K562 (cell line): ENCODE data around the gene GTPBP1. TPM values are rescaled to one million over a fixed set of nuclear protein-coding genes. Genes with fewer than 3 reads are reported as not detected.

ENCODE experiments used
- ATF7 ChIP-seq: fragments of 450-650 bp; IDR thresholded peaks from 2 replicates; pipeline ENCODE4 v1.7.1; 2014; ENCODE audit warnings: mild to moderate bottlenecking, moderate library complexity
- HDAC3 ChIP-seq: fragments of 450-650 bp; IDR thresholded peaks from 2 replicates; pipeline ENCODE4 v1.6.1; 2018; ENCODE audit warnings: borderline replicate concordance, mild to moderate bottlenecking, moderate library complexity; ENCODE audit not compliant: partially characterized antibody
- HMGXB4 ChIP-seq: sonication (generic); formaldehyde crosslinking; IDR thresholded peaks from 2 replicates; pipeline ENCODE4 v1.8.1; 2023; ENCODE audit warnings: mild to moderate bottlenecking, missing genetic modification reagents
- L3MBTL2 ChIP-seq: fragments of 450-650 bp; IDR thresholded peaks from 2 replicates; pipeline ENCODE4 v1.6.1; 2016; ENCODE audit warnings: mild to moderate bottlenecking, moderate library complexity
- RBM15 ChIP-seq: fragments of 200-400 bp; formaldehyde crosslinking; IDR thresholded peaks from 2 replicates; pipeline ENCODE4 v1.6.1; 2018; ENCODE audit warnings: mild to moderate bottlenecking, low read length, moderate library complexity; ENCODE audit not compliant: insufficient read depth
- RNF219 ChIP-seq: fragments of 250-450 bp; sonication (Bioruptor Pico); IDR thresholded peaks from 2 replicates; pipeline ENCODE4 v1.5.0; 2022; ENCODE audit warnings: mild to moderate bottlenecking
- TRIM25 ChIP-seq: fragments of 450-650 bp; IDR thresholded peaks from 2 replicates; pipeline ENCODE4 v1.7.0; 2016; ENCODE audit warnings: borderline replicate concordance
- ZFPM2 ChIP-seq: fragments of 250-450 bp; sonication (Bioruptor Pico); IDR thresholded peaks from 2 replicates; pipeline ENCODE4 v1.5.1; 2022; ENCODE audit warnings: mild to moderate bottlenecking
- ZNF318 ChIP-seq, 2 experiments: fragments of 450-650 bp; IDR thresholded peaks; 2 replicates each; pipeline ENCODE4 v1.6.1; 2016; ENCODE audit warnings: mild to moderate bottlenecking in 2 of 2, borderline replicate concordance in 1 of 2, low read depth in 1 of 2, moderate library complexity in 1 of 2
- ZNF589 ChIP-seq: fragments of 200-800 bp; sonication (Bioruptor generic); IDR thresholded peaks from 2 replicates; pipeline ENCODE4 v1.6.1; 2016; ENCODE audit warnings: low read depth, missing genetic modification characterization, missing compliant biosample characterization
- polyA plus RNA-seq, 8 experiments: library from polyadenylated mRNA; depleted of rRNA in 4 of 8; stranded (reverse) in 5 of 8; unstranded in 3 of 8; fragments of >200 nt; fragmentation: Nextera tagmentation in 2 of 8; fragmentation: Illumina TruSeq in 1 of 8; extraction: Ambion mirVana in 2 of 8; extraction: Trizol in 1 of 8; gene quantifications; 2 replicates each; pipeline versions ENCODE4 v1.2.1 to v1.2.3, GENCODE V29; 2011 to 2014; ENCODE audit warnings: inconsistent platforms in 1 of 8, missing spikeins in 1 of 8
- total RNA-seq, 7 experiments: library from RNA; depleted of rRNA in 6 of 7; stranded (reverse); fragments of >200 nt in 6 of 7; fragmentation: Illumina TruSeq in 2 of 7; extraction: Trizol in 2 of 7; gene quantifications; 2 replicates each; pipeline versions ENCODE4 v1.2.1 to v1.2.3, GENCODE V29; 2011 to 2021; ENCODE audit warnings: low replicate concordance in 1 of 7

Gene GTPBP1
- total and polyA plus RNA-seq, 9 of the 15 experiments (the other 6 are each of a cell fraction or from before 2014, with no cell fraction given): 0.83 to 53.2 (median 23.3) TPM

GRCh38 chr22:38705235-38706100 is at the start of gene GTPBP1 (continued):
- TF ChIP-seq ZNF318 (IDR thresholded peaks at IDR 0.05; ENCODE audit: borderline replicate concordance in 1 of 2, low read depth in 1 of 2): no peak
- peak; percentile 85; the same call in 1 of the 2 replicates for TF ChIP-seq L3MBTL2
- TF ChIP-seq ZNF589 (CRISPR knock-in tag): no peak
- TF ChIP-seq ZFPM2 (CRISPR knock-in tag): no peak
- peak; percentile 87 for TF ChIP-seq ATF7
- TF ChIP-seq TRIM25: no peak
- TF ChIP-seq HMGXB4: no peak
- no peak for TF ChIP-seq RNF219
- TF ChIP-seq HDAC3: no peak
- no peak for TF ChIP-seq RBM15
